HL-60 (cell line): ENCODE measurements around the gene PTPRM.

Experiments
- DNase-seq, 2 experiments: peaks; one replicate each; pipeline ENCODE4 v3.0.0-alpha.2; 2010 to 2020; ENCODE audit warnings: low read depth in 1 of 2, low spot score in 1 of 2
- H3K27ac ChIP-seq: fragments of 250-450 bp; sonication (Bioruptor Pico); replicated peaks from 2 replicates; pipeline ENCODE4 v1.5.1; 2020; ENCODE audit warnings: mild to moderate bottlenecking, moderate library complexity
- H3K27me3 ChIP-seq: fragments of 250-450 bp; sonication (Bioruptor Pico); 2 replicates; pipeline ENCODE4 v1.5.1; 2021; ENCODE audit warnings: mild to moderate bottlenecking, moderate library complexity; ENCODE audit not compliant: insufficient read depth, poor library complexity, severe bottlenecking
- H3K4me3 ChIP-seq: replicated peaks from 2 replicates; pipeline ENCODE4 v1.5.1; 2011; ENCODE audit warnings: mild to moderate bottlenecking, control low read depth, low read length; ENCODE audit not compliant: insufficient read depth
- CTCF ChIP-seq: IDR thresholded peaks from one replicate; pipeline ENCODE4 v1.5.1; 2011; ENCODE audit warnings: low read length, control low read depth, inconsistent platforms; ENCODE audit not compliant: insufficient read depth
- GABPA ChIP-seq: IDR thresholded peaks from 2 replicates; pipeline ENCODE4 v1.6.1; 2012; ENCODE audit warnings: low read depth
- POLR2AphosphoS5 ChIP-seq: IDR thresholded peaks from 2 replicates; pipeline ENCODE4 v1.6.1; 2012; ENCODE audit warnings: low read depth
- REST ChIP-seq: IDR thresholded peaks from 2 replicates; pipeline ENCODE4 v1.6.1; 2012; ENCODE audit warnings: low read depth; ENCODE audit not compliant: insufficient replicate concordance
- SPI1 ChIP-seq: IDR thresholded peaks from 2 replicates; pipeline ENCODE4 v1.6.1; 2012; ENCODE audit warnings: low read depth, mild to moderate bottlenecking, borderline replicate concordance

PTPRM gene

GRCh38 chr18:7561909-7562460, 5.1 kb upstream of the PTPRM start:
- peaks cover 21% of the 10 kb centered on the region for H3K27me3 ChIP-seq
- H3K27ac ChIP-seq, result no peak overlapping the region
- no peak for DNase-seq
- TF ChIP-seq SPI1 (no peak), REST (no peak), GABPA (no peak), POLR2AphosphoS5 (no peak), CTCF (no peak)
- H3K4me3 ChIP-seq, result no peak overlapping the region

GRCh38 chr18:7562491-7562890, 4.6 kb upstream of the PTPRM start:
- no peak for DNase-seq
- H3K27ac ChIP-seq, result no peak overlapping the region
- no peak for TF ChIP-seq SPI1
- no peak for TF ChIP-seq POLR2AphosphoS5
- no peak for TF ChIP-seq CTCF
- TF ChIP-seq REST, result no peak
- no peak for TF ChIP-seq GABPA
- no peak overlapping the region for H3K4me3 ChIP-seq
- H3K27me3 ChIP-seq, result peaks cover 23% of the 10 kb centered on the region

GRCh38 chr18:7565677-7566076, 1.4 kb upstream of the PTPRM start:
- Histone ChIP-seq H3K4me3 (no peak overlapping the region), H3K27ac (no peak overlapping the region), H3K27me3 (peaks cover 41% of the 10 kb centered on the region)
- TF ChIP-seq SPI1 (no peak), CTCF (no peak), POLR2AphosphoS5 (no peak), GABPA (no peak), REST (no peak)
- no peak for DNase-seq
